Cortex of kidney (tissue), 1 donor: ENCODE results near the gene IFITM1.
"Not testable (repeated sequence)": the region's sequence is repeated elsewhere in the genome, so short reads cannot be mapped to it uniquely, and the experiment has no call there.

Source experiments
- DNase-seq: peaks from one replicate; lab custom pipeline; 2025; lab: John Stamatoyannopoulos, UW

IFITM1 gene

DNA sequence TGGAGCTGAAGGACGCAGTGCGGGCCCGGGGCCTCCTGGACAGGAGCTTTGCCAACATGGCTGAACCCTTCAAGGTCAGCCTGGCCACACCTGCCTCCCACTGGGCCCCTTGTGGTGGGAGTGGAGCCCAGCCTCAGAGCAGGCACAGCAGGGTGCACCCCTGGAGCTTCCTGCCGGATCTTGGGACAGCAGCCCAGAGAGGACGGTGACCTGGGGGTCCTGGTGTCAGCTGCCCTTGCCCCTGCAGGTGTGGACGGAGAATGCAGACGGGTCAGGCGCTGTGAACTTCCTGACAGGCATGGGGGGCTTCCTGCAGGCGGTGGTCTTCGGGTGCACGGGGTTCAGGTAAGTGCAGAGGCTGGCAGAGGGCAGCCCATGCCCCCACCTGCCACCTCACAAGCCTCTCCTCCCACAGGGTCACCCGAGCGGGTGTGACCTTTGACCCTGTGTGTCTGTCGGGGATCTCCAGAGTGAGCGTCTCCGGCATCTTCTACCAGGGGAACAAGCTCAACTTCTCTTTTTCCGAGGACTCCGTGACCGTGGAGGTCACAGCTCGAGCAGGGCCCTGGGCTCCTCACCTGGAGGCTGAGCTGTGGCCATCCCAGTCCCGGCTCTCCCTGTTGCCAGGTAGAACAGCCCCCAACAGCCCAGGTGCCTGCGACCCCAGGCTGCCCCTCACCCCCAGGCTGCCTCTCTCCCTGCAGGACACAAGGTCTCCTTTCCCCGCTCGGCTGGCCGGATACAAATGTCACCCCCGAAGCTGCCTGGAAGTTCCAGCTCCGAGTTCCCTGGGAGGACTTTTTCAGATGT is 19.8 kb upstream of the IFITM1 start:
- no peak for DNase-seq

GRCh38 chr11:294780-295179 is 19.1 kb upstream of the IFITM1 start:
- DNase-seq = no peak

- DNase-seq = no peak
Measured at GRCh38 chr11:295351-296170, 18.3 kb upstream of the IFITM1 start.

DNA sequence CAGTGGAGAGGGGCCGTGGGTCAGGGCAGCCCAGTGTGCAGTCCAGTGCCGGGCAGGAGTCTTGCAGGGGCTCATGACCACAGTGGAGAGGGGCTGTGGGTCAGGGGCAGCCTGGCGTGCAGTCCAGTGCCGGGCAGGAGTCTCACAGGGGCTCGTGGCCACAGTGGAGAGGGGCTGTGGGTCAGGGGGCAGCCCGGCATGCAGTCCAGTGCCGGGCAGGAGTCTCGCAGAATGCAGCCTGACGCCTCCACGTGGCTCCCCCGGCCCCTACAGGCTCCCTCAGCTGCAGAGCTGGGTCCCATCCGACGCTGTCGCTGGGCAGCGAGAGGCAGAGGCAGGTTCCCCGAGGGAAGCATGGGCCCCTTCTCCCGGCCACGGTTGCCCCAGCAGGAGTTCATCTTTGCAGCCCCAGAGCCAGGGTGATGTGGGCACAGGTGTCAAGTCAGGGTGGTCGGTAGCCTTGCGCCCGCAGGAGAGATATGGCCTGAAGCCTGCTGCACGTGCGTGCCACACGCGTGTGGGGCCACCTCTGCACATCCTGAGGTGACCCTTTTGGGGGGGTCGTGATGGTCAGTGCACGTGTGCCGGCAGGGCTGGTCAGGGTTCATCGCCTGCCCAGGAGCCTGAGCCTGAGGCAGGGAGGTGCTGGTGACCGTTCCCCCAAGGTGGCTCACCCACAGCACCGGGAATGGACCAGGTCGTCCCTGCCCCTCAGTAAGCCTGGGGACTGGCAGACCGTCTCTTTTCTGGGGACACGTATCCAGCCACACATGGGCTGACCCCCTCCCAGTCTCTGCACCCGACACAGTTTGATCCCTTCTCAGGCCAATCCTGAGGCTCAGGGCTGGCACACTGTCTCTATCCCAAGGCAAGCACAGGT is 17.4 kb upstream of the IFITM1 start:
- DNase-seq = no peak

DNA sequence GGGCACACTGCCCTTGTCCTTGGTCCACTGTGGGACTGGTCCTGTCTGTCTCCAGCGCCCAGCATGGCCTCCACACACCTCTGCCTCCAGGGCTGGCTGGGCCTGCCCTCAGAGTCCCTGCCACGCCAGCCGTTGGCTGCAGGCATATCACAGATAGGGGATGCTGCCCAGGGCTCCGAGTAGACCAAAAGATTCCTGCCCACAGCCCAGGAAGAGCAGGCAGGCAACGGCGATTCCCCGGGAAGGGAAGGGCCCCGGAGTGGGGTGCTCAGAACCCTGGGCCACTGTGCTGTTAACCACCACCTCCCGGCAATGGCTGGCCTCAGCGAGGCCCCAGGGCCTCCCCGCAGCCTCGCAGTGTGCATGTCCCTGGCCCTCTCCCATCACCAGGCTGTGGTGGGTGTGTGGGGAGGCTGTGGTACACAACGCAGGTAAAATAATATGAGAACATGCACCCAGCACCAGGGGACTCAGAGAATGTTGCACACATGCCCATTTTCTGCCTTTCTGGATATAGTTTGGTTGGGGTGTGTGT is 16.7 kb upstream of the IFITM1 start:
- DNase-seq = no peak

DNA sequence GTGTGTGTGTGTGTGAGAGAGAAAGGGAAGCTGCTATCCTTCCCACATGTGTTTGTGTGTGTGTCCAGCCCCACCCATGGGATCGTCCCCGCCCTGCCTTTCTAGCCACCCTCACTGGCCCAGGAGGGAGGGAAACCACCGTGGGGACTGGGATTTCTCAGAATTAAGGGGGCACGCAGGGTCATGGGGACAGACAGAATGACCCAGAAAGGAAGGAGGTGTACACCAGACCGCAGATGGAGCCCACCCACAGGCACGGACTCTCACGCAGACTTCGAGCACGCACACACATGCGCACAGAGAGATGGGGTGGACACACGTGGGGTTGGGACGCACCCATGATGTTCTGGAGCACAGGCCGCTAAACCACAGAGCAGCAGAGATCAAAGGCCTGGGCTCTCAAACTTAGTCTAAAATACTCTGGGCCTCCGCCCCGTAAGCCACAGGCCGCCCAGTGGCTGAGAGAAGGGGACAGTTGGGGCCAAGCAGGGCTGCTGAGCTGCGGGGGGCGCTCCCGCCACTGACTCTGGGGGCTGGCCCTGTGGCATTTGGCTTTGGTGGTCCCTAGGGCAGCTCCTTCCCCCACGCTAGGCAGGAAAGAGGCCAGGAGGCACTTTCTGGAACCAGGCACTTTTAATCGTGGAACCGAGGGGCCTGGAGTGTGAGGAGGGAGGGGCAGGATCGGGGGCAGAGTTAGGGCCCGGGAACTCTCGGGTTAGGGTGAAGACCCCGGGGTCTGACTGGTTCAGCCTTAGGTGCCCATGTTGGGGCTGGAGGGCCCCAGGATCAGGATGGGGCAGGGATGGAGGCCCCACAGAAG is 16.0 kb upstream of the IFITM1 start:
- DNase-seq = no peak

- no peak for DNase-seq
Measured at GRCh38 chr11:298406-299065, 15.3 kb upstream of the IFITM1 start.

DNA sequence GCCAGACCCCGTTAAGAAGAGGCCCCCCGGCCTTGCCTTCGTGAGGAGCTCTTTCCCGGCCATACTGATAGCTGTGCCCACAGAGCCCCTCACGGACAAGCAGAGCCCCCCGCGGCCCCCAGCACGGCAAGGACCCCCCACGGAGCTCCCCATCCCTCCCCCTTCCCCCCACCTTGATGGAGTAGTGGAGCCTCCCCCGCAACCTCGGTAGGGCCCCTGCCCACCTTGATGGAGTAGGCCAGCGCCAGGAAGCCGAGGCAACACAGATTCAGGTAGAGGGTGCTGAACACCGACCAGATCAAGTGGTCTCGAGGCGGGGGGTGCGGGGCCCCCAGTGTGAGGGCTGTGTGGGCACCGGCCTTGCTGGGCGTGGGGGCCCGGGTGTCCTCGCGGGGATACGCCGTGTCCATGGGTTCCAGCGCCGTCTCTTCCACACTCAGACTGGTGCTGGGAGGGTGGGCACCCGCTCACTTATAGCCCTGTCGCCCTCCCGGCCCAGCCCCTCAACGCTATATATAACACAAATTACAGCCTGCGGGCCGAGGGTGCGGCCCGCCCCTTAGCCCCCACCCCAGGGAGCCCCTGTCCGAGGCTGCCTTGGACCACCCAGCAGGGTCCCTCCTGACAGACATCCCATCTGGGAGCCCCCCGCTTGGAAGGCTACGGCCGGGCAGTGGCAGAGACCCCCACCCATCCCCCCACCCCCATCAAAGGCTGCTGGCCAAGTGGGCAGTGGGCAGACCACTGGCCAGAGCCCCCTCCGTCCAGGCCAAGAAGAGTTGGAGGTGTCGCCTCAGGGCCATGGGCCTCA is 14.6 kb upstream of the IFITM1 start, which contains the start of gene IFITM5:
IFITM5 (minus strand) TSS at position 446 of the 811 bp plus-strand sequence; CDS start at position 410, 36 bp downstream.
- no peak for DNase-seq

DNA sequence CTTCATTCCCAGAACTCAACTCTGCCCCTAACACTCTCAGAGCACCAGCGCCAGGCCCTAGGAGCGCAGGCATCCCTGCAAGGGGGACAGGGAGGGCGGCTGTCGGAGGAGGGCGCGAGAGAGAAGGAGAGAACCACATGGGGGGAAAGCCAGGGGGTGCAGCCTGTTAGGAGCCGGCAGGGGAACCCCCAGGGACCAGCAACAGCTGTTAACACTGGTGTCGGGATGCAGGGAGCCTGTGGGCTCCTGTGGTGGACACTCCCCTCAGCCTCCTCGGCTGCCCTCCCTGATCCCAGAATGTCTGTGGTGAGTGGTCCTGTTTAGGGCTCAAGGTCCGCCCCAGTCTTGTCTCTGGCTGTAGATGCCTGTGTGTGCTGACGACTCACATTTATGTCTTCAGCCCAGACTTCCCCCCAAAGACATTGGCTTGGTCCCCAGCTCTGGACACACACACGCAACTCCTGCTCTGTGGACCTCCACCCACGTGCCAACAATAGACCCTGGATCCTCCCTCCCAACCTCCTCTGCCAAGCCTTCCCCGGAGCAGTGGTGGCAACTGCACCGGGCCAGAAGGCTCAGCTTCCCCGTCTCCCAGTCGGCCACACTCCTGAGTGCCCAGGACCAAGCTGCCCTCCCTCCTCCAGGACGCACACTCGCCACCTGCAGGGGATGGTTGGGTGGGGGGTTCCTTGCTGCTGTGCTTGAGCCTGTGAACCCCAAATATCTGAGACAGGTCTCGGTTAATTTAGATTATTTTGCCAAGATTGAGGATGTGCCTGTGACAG is 13.7 kb upstream of the IFITM1 start:
- no peak for DNase-seq

- no peak for DNase-seq
Measured at GRCh38 chr11:303363-303762, 10.5 kb upstream of the IFITM1 start.

GRCh38 chr11:304061-304506 is 9.8 kb upstream of the IFITM1 start:
- DNase-seq = no peak

DNA sequence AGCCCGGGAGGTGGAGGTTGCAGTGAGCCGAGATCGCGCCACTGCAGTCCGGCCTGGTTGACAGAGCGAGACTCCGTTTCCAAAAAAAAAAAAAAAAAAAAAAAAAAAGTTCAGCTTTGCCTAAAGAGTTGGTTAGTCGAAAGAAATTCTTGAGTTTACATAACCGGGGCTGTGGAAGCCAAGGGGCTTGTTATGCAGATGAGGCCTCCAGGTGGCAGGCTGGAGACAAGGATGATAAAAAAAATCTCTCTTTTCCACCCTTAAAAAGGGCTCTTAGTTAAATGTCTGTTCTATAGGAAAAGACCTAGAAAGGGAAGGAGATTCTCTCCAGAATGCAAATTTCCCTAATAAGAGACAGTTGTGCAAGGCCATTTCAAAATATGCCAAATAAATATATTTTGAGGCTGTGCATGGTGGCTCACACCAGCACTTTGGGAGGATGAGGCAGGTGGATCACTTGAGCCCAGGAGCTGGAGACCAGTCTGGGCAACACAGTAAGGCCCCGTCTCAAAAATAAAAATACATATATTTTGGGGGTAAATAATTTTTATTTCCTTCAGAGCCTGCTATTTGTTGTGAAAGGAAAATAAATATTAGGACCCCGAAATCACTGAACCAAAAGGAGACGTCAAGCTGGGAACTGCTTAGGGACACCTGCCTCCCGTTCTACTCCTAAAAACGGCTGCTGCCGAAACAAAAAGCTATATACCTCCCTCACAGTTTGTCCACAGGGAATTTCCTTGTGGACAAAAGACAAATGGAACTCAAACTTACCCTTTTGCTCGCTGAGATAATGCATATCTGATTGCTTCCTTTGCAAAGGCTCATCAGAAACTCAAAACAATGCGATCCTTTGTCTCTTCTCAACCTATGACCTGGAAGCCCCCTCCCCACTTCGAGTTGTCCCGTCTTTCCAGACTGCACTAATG is 8.7 kb upstream of the IFITM1 start:
- DNase-seq = no peak

DNA sequence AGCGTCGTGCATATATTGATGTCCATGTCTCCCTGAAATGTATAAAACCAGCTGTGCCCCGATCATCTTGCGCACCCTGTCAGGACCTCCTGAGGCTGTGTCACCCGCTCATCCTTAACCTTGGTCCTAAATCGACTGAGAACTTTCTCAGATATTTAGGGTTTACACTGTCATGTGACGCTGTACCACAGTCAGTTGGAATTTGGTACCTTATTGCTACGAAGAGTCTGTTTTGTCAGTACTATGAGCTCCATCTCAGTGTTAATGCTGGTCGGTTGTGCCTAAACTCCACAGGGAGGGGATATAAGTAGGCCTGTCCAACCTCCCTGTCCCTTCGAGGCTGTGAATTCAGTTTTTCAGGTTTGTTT is 8.0 kb upstream of the IFITM1 start:
- DNase-seq = no peak

- DNase-seq = no peak
Measured at GRCh38 chr11:306645-307371, 7.0 kb upstream of the IFITM1 start.

GRCh38 chr11:307766-308708 is 5.8 kb upstream of the IFITM1 start, which contains the start of gene IFITM2:
Gene IFITM2, plus strand, starts transcription at chr11:307816. Its CDS starts 377 bp downstream, at chr11:308193.
- not testable (repeated sequence) for DNase-seq
